Erythroblast (primary cell): ENCODE results near the gene ELP4.

ENCODE experiments used
- GATA1 ChIP-seq: IDR thresholded peaks from 2 replicates; pipeline ENCODE4 v1.6.1; 2011; ENCODE audit warnings: low read depth, mild to moderate bottlenecking, control low read depth, low read length, moderate library complexity
- POLR2A ChIP-seq: IDR thresholded peaks from 2 replicates; pipeline ENCODE4 v1.6.1; 2011; ENCODE audit warnings: mild to moderate bottlenecking, low read length

GRCh38 chr11:31512117-31512516 is 2.5 kb downstream of the ELP4 start:
- TF ChIP-seq POLR2A (no peak), GATA1 (no peak)
